ENCODE data around the gene ANK3. TPM values are rescaled to one million over a fixed set of nuclear protein-coding genes. Genes with fewer than 3 reads are reported as not detected.

Gene ANK3
- total and polyA plus RNA-seq, 4 donors = 101 to 318 (median 146) TPM

- no peak for DNase-seq (ENCODE audit: low read depth in 4 of 6, low spot score in 6 of 6)
- Histone ChIP-seq H3K9me3 (ENCODE audit: control insufficient read depth, insufficient read depth, low read length) (no peaks in the 10 kb centered on the region), H3K27ac (ENCODE audit: low read depth, low read length) (no peak overlapping the region), H3K36me3 (ENCODE audit: control insufficient read depth, insufficient read depth, low read length) (peaks cover 3% of the 10 kb centered on the region), H3K4me1 (ENCODE audit: control insufficient read depth, insufficient read depth, low read length) (no peaks in the 10 kb centered on the region), H3K4me3 (ENCODE audit: low read depth, low read length) (no peak overlapping the region), H3K27me3 (ENCODE audit: control insufficient read depth, insufficient read depth, low read length) (no peaks in the 10 kb centered on the region)
- 93% methylated on average over 3 of the region's 3 CpGs for WGBS (ENCODE audit: insufficient coverage)
These were observed 296.4 kb downstream of the ANK3 start for GRCh38 chr10:60093317-60093716.

GRCh38 chr10:60086862-60087261, 302.8 kb downstream of the ANK3 start:
- peaks cover 5% of the 10 kb centered on the region for H3K36me3 ChIP-seq (ENCODE audit: control insufficient read depth, insufficient read depth, low read length)
- H3K4me3 ChIP-seq (ENCODE audit: low read depth, low read length) = no peak overlapping the region
- WGBS (ENCODE audit: insufficient coverage) = 60% methylated on average over 1 of the region's 2 CpGs
- DNase-seq (ENCODE audit: low read depth in 4 of 6, low spot score in 6 of 6) = no peak
- no peaks in the 10 kb centered on the region for H3K4me1 ChIP-seq (ENCODE audit: control insufficient read depth, insufficient read depth, low read length)
- no peak overlapping the region for H3K27ac ChIP-seq (ENCODE audit: low read depth, low read length)
- H3K9me3 ChIP-seq (ENCODE audit: control insufficient read depth, insufficient read depth, low read length) = no peaks in the 10 kb centered on the region
- H3K27me3 ChIP-seq (ENCODE audit: control insufficient read depth, insufficient read depth, low read length) = no peaks in the 10 kb centered on the region

- WGBS (ENCODE audit: insufficient coverage) = 96% methylated on average over 3 of the region's 4 CpGs
- DNase-seq (ENCODE audit: low read depth in 4 of 6, low spot score in 6 of 6) = no peak
- no peak overlapping the region for H3K27ac ChIP-seq (ENCODE audit: low read depth, low read length)
- peaks cover 2% of the 10 kb centered on the region for H3K36me3 ChIP-seq (ENCODE audit: control insufficient read depth, insufficient read depth, low read length)
- H3K27me3 ChIP-seq (ENCODE audit: control insufficient read depth, insufficient read depth, low read length) = no peaks in the 10 kb centered on the region
- H3K4me3 ChIP-seq (ENCODE audit: low read depth, low read length) = no peak overlapping the region
- H3K9me3 ChIP-seq (ENCODE audit: control insufficient read depth, insufficient read depth, low read length) = no peaks in the 10 kb centered on the region
- H3K4me1 ChIP-seq (ENCODE audit: control insufficient read depth, insufficient read depth, low read length) = no peaks in the 10 kb centered on the region
These were observed 303.3 kb downstream of the ANK3 start for GRCh38 chr10:60086421-60086820.

DNA sequence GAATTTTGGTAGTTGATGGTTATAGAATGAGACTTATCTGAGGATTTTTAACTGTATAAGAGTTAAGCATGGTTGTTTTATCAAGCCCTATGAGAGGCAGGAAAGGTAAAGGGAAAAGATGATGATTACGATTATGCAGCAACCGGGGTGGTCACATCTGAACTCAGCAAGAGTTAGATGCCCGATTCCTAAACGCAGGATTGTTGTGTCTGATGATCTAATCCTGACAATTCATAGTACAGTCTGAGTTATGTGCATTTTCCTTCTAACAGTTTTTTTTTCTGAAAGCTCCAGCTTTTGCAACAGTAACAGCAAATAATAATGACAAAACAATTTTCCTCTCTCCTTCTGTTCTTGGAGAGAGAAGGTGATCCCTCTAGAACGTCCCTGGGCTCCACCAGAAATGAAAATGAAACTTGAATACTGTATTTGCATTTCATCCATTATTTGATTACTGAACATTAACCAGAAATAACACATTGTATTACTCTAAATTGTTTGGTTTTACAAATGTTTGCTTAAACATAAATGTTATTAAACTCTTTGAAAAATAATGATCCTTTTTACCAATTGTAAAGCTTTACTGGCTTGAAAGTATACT, 306.8 kb downstream of the ANK3 start:
- Histone ChIP-seq H3K27me3 (ENCODE audit: control insufficient read depth, insufficient read depth, low read length) (no peaks in the 10 kb centered on the region), H3K9me3 (ENCODE audit: control insufficient read depth, insufficient read depth, low read length) (no peaks in the 10 kb centered on the region), H3K36me3 (ENCODE audit: control insufficient read depth, insufficient read depth, low read length) (peaks cover 10% of the 10 kb centered on the region), H3K4me1 (ENCODE audit: control insufficient read depth, insufficient read depth, low read length) (no peaks in the 10 kb centered on the region), H3K27ac (ENCODE audit: low read depth, low read length) (no peak overlapping the region), H3K4me3 (ENCODE audit: low read depth, low read length) (no peak overlapping the region)
- no peak for DNase-seq (ENCODE audit: low read depth in 4 of 6, low spot score in 6 of 6)
- WGBS (ENCODE audit: insufficient coverage) = 63% methylated on average over 2 of the region's 5 CpGs

- no peaks in the 10 kb centered on the region for H3K27me3 ChIP-seq (ENCODE audit: control insufficient read depth, insufficient read depth, low read length)
- 63% methylated on average over 3 of the region's 6 CpGs for WGBS (ENCODE audit: insufficient coverage)
- H3K36me3 ChIP-seq (ENCODE audit: control insufficient read depth, insufficient read depth, low read length) = peaks cover 10% of the 10 kb centered on the region
- no peaks in the 10 kb centered on the region for H3K9me3 ChIP-seq (ENCODE audit: control insufficient read depth, insufficient read depth, low read length)
- no peak overlapping the region for H3K4me3 ChIP-seq (ENCODE audit: low read depth, low read length)
- H3K4me1 ChIP-seq (ENCODE audit: control insufficient read depth, insufficient read depth, low read length) = no peaks in the 10 kb centered on the region
- no peak overlapping the region for H3K27ac ChIP-seq (ENCODE audit: low read depth, low read length)
- no peak for DNase-seq (ENCODE audit: low read depth in 4 of 6, low spot score in 6 of 6)
These were observed 307.3 kb downstream of the ANK3 start for GRCh38 chr10:60082341-60082740.

- H3K4me3 ChIP-seq (ENCODE audit: low read depth, low read length) = no peak overlapping the region
- peaks cover 4% of the 10 kb centered on the region for H3K36me3 ChIP-seq (ENCODE audit: control insufficient read depth, insufficient read depth, low read length)
- no peak for DNase-seq (ENCODE audit: low read depth in 4 of 6, low spot score in 6 of 6)
- no peaks in the 10 kb centered on the region for H3K27me3 ChIP-seq (ENCODE audit: control insufficient read depth, insufficient read depth, low read length)
- 100% methylated on average over 5 of the region's 11 CpGs for WGBS (ENCODE audit: insufficient coverage)
- no peaks in the 10 kb centered on the region for H3K4me1 ChIP-seq (ENCODE audit: control insufficient read depth, insufficient read depth, low read length)
- no peak overlapping the region for H3K27ac ChIP-seq (ENCODE audit: low read depth, low read length)
- H3K9me3 ChIP-seq (ENCODE audit: control insufficient read depth, insufficient read depth, low read length) = no peaks in the 10 kb centered on the region
These were observed 315.7 kb downstream of the ANK3 start for GRCh38 chr10:60073781-60074656.

GRCh38 chr10:60073397-60073780, 316.3 kb downstream of the ANK3 start:
- no peak overlapping the region for H3K27ac ChIP-seq (ENCODE audit: low read depth, low read length)
- peaks cover 4% of the 10 kb centered on the region for H3K36me3 ChIP-seq (ENCODE audit: control insufficient read depth, insufficient read depth, low read length)

DNA sequence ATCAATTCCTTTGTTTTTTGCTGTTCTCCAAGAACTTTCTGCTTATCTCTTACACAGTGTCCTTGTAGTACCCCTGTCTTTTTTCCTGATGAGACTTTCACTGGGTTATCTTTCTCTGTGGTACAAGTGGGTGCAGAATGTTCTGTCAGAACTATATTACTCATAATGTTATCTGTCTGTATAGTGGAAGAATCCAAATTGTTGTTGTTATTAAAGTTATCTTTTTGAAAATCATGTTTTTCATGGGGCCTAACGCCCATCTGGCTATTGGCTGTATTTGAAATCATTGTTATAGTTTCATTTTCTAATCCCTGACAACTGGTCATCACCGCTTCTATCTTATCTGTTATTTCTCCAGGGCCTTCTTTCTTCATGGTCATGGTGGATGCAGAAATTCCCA, 320.4 kb downstream of the ANK3 start:
- H3K4me1 ChIP-seq (ENCODE audit: control insufficient read depth, insufficient read depth, low read length) = no peaks in the 10 kb centered on the region
- DNase-seq (ENCODE audit: low read depth in 4 of 6, low spot score in 6 of 6) = no peak
- WGBS (ENCODE audit: insufficient coverage) = no CpG with 5 or more reads among the region's 2 CpGs
- H3K4me3 ChIP-seq (ENCODE audit: low read depth, low read length) = no peak overlapping the region
- H3K27me3 ChIP-seq (ENCODE audit: control insufficient read depth, insufficient read depth, low read length) = no peaks in the 10 kb centered on the region
- H3K27ac ChIP-seq (ENCODE audit: low read depth, low read length) = no peak overlapping the region
- H3K9me3 ChIP-seq (ENCODE audit: control insufficient read depth, insufficient read depth, low read length) = no peaks in the 10 kb centered on the region
- peaks cover 4% of the 10 kb centered on the region for H3K36me3 ChIP-seq (ENCODE audit: control insufficient read depth, insufficient read depth, low read length)

More at GRCh38 chr10:60073397-60073780, 316.3 kb downstream of the ANK3 start:
- Histone ChIP-seq H3K4me1 (ENCODE audit: control insufficient read depth, insufficient read depth, low read length) (no peaks in the 10 kb centered on the region), H3K9me3 (ENCODE audit: control insufficient read depth, insufficient read depth, low read length) (no peaks in the 10 kb centered on the region), H3K4me3 (ENCODE audit: low read depth, low read length) (no peak overlapping the region), H3K27me3 (ENCODE audit: control insufficient read depth, insufficient read depth, low read length) (no peaks in the 10 kb centered on the region)
- WGBS (ENCODE audit: insufficient coverage) = 100% methylated on average over 2 of the region's 4 CpGs
- no peak for DNase-seq (ENCODE audit: low read depth in 4 of 6, low spot score in 6 of 6)

DNA sequence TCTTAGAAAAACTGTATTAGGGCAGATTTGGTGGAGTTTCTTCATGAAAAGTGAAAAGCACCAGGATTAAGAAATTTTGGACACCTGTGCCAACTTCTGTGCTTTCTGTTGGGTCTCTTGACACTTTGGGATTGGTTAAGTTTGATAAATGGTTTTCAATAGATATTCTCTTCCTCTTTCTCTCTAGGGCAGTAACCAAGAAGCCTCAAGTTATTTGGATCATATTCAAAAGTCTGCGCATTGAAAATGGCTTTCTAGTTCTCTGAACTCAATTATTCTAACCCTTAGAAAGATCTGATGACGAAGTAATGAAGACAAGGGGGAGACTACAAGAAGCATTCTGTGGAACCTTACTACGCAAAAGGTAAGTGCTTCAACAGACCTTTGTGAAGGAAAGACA, 339.3 kb downstream of the ANK3 start:
- no peaks in the 10 kb centered on the region for H3K36me3 ChIP-seq (ENCODE audit: control insufficient read depth, insufficient read depth, low read length)
- H3K27me3 ChIP-seq (ENCODE audit: control insufficient read depth, insufficient read depth, low read length) = no peaks in the 10 kb centered on the region
- WGBS (ENCODE audit: insufficient coverage) = no CpG with 5 or more reads among the region's 3 CpGs
- H3K4me1 ChIP-seq (ENCODE audit: control insufficient read depth, insufficient read depth, low read length) = no peaks in the 10 kb centered on the region
- H3K4me3 ChIP-seq (ENCODE audit: low read depth, low read length) = no peak overlapping the region
- no peak overlapping the region for H3K27ac ChIP-seq (ENCODE audit: low read depth, low read length)
- H3K9me3 ChIP-seq (ENCODE audit: control insufficient read depth, insufficient read depth, low read length) = no peaks in the 10 kb centered on the region
- DNase-seq (ENCODE audit: low read depth in 4 of 6, low spot score in 6 of 6) = no peak

DNA sequence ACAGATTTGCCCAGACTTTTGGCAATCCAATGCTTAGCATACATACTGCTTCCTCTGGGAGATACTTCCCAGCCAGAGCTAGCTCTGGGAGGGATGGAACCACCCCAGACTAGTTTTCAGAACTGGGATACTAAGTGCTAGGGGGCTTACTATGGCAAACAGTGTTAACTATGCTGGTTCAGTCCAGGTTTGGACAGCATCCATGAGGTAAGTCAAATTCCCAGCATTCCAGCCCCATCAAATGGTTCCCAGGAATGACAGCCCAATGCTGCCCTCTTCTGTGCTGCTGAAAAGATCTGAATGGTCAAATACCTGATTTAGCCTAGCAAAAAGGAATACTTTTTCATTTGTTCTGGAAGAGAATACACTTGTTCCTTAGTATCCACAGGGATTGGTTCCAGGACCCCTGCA, 341.6 kb downstream of the ANK3 start:
- no peaks in the 10 kb centered on the region for H3K9me3 ChIP-seq (ENCODE audit: control insufficient read depth, insufficient read depth, low read length)
- no peak overlapping the region for H3K27ac ChIP-seq (ENCODE audit: low read depth, low read length)
- no peaks in the 10 kb centered on the region for H3K36me3 ChIP-seq (ENCODE audit: control insufficient read depth, insufficient read depth, low read length)
- H3K4me3 ChIP-seq (ENCODE audit: low read depth, low read length) = no peak overlapping the region
- DNase-seq (ENCODE audit: low read depth in 4 of 6, low spot score in 6 of 6) = peak in 2 of 6 donors; percentile 31 to 45
- no peaks in the 10 kb centered on the region for H3K4me1 ChIP-seq (ENCODE audit: control insufficient read depth, insufficient read depth, low read length)
- no peaks in the 10 kb centered on the region for H3K27me3 ChIP-seq (ENCODE audit: control insufficient read depth, insufficient read depth, low read length)
